ACHN (cell line): Measurements from ENCODE around the gene RAB42.

ENCODE experiments used
- DNase-seq: peaks from one replicate; pipeline ENCODE4 v3.0.0-alpha.2; 2015
- in situ Hi-C: cut with HindIII; loops from 2 replicates; pipeline ENCODE4 v1.10.0; 2017; ENCODE audit warnings: low sequenced_read_pairs, low pct_ligation_motif_present, low pct_unique_long_range_greater_than_20kb

Gene RAB42

DNA sequence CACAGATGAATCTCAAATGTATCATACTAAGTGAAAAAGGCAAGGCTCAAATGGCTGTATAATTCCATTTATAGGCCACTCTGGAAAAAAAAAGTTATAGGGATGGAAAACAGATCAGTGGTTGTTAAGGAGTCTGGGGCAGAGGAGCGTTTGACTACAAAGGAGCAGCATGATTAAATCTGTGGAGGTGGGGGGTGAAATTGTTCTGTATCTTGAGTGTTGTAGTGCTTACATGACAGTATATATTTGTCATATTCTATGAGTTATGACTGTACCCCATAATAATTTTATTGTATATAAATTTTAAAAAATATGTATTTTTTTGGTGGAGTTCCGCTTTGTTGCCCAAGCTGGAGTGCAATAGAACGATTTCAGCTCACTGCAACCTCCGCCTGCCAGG is 40.5 kb downstream of the RAB42 start:
- in situ Hi-C loops = no loop called here
- DNase-seq = no peak

DNA sequence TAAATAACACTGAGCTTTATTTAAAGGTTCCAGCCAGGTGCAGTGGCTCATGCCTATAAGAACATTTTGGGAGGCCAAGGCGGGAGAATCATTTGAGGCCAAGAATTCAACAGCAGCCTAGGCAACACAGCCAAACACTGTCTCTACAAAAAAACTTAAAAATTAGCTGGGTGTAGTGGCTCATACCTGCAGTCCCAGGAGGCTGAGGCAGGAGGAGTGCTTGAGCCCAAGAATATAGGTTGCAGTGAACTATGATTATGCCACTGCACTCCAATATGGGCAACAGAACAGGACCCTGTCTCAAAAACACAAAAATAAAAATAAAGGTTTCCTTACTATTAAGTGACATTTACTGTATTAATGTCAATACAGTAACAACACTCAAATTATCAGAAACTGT is 48.7 kb downstream of the RAB42 start:
- peak; percentile 48 for DNase-seq
- in situ Hi-C loops = no loop called here

DNA sequence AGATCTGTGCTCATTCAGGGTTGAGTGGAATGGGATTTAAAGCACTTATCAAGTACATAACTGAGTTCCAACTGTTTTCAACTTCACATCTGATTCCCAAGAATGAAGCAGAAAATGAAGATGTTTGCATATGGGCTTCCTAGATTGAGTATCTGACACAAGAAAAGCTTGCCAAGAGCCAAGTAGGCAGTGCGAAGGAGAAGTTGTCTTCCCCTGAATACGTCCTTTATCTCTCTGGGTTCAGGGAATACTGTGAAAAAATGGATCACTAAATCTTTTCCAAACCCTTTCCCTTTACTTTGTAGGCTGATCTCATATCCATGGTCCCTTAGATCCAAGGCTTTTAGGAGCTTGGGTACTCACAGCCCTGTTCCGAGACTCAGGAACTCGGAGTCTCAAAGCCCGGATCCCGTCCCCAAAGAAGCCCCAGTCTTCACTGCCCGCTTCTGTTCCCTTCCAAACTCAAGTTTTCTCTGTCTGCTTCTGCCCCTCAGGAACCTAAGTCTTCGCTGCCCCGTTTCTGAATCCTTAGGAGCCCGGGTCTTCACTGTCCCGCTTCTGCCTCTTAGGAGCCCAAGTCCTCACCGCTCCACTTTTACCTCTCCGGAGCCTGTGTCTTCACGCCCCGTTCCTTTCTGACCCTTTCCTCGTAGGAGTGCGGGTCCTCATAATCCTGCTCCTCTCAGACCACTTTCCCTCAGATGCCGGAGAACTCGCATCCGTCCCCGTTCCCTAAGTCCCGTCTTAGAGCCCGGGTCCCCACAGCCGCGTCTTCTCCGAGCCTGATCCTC is 50.2 kb downstream of the RAB42 start:
- in situ Hi-C loops = no loop called here
- DNase-seq = peak; percentile 20

DNA sequence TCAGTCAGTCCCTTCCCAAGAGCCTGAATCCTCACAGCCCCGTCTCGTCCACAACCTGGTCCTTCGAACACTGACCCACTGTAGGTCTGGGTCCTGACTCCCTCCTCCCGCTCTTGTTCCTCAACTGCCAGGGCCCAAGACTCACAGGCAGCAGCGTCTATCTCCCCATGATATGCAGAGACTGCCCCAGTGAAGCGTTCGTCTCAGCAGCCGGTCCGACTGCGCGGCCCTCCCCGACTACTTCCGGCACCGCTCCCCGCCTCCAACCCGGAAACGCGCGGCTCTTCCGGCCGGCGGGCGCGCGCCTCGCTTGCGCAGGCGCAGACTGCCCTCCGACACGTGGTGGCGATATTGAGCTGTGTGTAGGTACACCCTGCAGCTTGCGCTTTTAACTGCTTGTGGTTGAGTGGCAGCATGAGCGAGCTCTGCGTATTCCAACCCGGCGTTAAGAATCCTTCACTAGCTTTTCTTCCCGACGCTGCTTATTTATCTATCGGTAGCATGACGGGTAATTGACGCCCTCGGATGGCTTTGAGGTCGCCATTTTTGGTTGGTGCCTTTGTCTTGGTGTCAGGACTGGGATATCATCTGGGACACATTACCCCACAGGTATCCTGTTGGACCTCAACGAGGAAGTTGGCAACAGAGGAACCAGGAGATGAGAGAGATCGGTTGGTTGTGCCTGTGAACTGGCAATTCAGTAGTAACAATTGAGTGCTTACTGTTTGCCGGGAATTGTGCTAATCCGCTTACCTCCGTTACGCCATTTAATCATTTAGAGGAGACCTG is 51.0 kb downstream of the RAB42 start, which contains the start of gene TAF12:
TSS of gene TAF12 (minus strand) at position 221 of the 789 bp plus-strand sequence. CDS start 20,986 bp downstream, outside the sequence.
- in situ Hi-C loops = no loop called here
- peak; percentile 93 for DNase-seq

DNA sequence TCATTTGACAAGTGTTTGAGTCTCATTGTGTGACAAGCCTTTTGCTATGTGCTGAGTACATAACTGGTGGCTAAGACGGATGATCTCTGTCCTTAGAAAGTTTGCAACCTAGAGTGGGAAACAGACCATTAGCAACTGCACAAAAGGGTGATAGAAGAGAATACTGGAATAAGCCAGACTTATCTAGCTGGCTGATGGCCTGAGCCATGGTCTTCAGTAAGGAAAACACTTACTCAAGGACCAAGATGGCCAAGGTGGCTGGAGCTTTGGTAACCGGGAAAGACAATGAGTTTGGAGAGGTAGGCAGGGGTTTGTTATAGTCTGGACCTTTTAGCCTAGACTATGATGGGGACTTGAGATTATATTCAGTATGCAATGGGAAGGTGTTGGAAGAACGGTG is 52.4 kb downstream of the RAB42 start:
- in situ Hi-C loops = no loop called here
- DNase-seq = no peak
